ENCODE data around the gene ATP5F1D. TPM values are rescaled to one million over a fixed set of nuclear protein-coding genes. Genes with fewer than 3 reads are reported as not detected.

Gene ATP5F1D
- total and polyA plus RNA-seq, 2 of the 13 experiments (the other 11 are each of a cell fraction or from before 2014, with no cell fraction given), result 39.4 to 78.7 TPM

DNA sequence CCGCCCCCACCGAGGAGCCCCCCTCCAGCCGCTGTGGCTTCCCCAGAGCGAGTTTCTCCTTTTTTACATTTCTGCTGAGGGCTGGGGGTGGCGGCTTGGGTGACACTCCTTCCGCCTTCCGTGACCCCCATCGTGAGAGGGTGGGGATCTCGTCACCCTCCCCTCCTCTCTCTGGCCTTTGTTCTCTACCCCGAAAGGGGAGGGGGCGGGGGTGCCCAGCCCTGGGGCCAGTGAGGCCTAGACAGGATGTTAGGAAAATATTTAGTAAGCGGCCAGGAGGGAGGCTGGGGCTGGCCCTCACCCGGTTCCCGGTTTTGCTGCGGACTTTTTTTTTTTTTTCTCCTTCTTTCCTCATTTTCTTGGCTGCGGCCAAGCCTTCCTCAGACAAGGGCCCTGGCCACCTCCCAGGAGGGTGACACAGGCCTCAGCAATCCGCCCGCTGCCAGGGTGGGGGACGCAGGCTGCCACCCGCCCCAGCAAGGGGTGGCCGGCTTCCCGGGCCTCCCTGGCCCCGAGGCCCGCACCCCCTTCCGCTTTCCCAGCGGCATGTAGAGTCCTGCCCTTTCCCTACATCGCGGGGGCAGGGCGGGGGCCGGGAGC, 10.8 kb downstream of the ATP5F1D start (continued):
- TF ChIP-seq SOX13 (IDR thresholded peaks at IDR 0.05), result peak; percentile 49; the same call in 1 of the 2 replicates
- TF ChIP-seq SOX13 (CRISPR knock-in tag; conservative IDR thresholded peaks at IDR 0.05 in 1 of 2, IDR thresholded peaks at IDR 0.05 in 1 of 2), result peak in 1 of 2 experiments; percentile 91; a peak in 2 of 4 replicates
- TF ChIP-seq ZNF772 (CRISPR knock-in tag; IDR thresholded peaks at IDR 0.05), result no peak
- 0 out of 2 replicates have a peak, but pooled peaks have one; percentile 74 for TF ChIP-seq ZNF446 (CRISPR knock-in tag; IDR thresholded peaks at IDR 0.05)
- no peak for TF ChIP-seq ZNF331 (CRISPR knock-in tag; IDR thresholded peaks at IDR 0.05)
- TF ChIP-seq DNMT3B (CRISPR knock-in tag; conservative IDR thresholded peaks at IDR 0.05), result no peak
- peak; percentile 62; the same call in 1 of the 2 replicates for TF ChIP-seq SMAD3 (CRISPR knock-in tag; IDR thresholded peaks at IDR 0.05)
- no peak for TF ChIP-seq ZBTB8A (CRISPR knock-in tag; IDR thresholded peaks at IDR 0.05; ENCODE audit: borderline replicate concordance, low read depth)
- no peak for TF ChIP-seq ZNF768 (CRISPR knock-in tag; IDR thresholded peaks at IDR 0.05)
- TF ChIP-seq RBM22 (optimal IDR thresholded peaks at IDR 0.05; ENCODE audit: low read length), result peak; percentile 83
- 0 out of 2 replicates have a peak, but pooled peaks have one; percentile 13 for TF ChIP-seq ZNF431 (CRISPR knock-in tag; IDR thresholded peaks at IDR 0.05; ENCODE audit: borderline replicate concordance, low read depth)
- TF ChIP-seq, protein P1, sequence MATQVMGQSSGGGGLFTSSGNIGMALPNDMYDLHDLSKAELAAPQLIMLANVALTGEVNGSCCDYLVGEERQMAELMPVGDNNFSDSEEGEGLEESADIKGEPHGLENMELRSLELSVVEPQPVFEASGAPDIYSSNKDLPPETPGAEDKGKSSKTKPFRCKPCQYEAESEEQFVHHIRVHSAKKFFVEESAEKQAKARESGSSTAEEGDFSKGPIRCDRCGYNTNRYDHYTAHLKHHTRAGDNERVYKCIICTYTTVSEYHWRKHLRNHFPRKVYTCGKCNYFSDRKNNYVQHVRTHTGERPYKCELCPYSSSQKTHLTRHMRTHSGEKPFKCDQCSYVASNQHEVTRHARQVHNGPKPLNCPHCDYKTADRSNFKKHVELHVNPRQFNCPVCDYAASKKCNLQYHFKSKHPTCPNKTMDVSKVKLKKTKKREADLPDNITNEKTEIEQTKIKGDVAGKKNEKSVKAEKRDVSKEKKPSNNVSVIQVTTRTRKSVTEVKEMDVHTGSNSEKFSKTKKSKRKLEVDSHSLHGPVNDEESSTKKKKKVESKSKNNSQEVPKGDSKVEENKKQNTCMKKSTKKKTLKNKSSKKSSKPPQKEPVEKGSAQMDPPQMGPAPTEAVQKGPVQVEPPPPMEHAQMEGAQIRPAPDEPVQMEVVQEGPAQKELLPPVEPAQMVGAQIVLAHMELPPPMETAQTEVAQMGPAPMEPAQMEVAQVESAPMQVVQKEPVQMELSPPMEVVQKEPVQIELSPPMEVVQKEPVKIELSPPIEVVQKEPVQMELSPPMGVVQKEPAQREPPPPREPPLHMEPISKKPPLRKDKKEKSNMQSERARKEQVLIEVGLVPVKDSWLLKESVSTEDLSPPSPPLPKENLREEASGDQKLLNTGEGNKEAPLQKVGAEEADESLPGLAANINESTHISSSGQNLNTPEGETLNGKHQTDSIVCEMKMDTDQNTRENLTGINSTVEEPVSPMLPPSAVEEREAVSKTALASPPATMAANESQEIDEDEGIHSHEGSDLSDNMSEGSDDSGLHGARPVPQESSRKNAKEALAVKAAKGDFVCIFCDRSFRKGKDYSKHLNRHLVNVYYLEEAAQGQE (IDR thresholded peaks at IDR 0.05; ENCODE audit: borderline replicate concordance in 1 of 2, low read depth in 1 of 2, low read length in 2 of 2), result no peak
- TF ChIP-seq, protein P2, sequence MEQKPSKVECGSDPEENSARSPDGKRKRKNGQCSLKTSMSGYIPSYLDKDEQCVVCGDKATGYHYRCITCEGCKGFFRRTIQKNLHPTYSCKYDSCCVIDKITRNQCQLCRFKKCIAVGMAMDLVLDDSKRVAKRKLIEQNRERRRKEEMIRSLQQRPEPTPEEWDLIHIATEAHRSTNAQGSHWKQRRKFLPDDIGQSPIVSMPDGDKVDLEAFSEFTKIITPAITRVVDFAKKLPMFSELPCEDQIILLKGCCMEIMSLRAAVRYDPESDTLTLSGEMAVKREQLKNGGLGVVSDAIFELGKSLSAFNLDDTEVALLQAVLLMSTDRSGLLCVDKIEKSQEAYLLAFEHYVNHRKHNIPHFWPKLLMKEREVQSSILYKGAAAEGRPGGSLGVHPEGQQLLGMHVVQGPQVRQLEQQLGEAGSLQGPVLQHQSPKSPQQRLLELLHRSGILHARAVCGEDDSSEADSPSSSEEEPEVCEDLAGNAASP (CRISPR knock-in tag; IDR thresholded peaks at IDR 0.05; ENCODE audit: borderline replicate concordance), result peak; percentile 57; the same call in 1 of the 2 replicates
- no peak for TF ChIP-seq MTF1 (CRISPR knock-in tag; IDR thresholded peaks at IDR 0.05)
- TF ChIP-seq NONO (IDR thresholded peaks at IDR 0.05), result no peak
- peak; percentile 3; the same call in 1 of the 2 replicates for TF ChIP-seq NONO (CRISPR knock-in tag; conservative IDR thresholded peaks at IDR 0.05)
- TF ChIP-seq SRSF9 (IDR thresholded peaks at IDR 0.05; ENCODE audit: borderline replicate concordance, insufficient read depth, low read depth, low read length, poor library complexity, severe bottlenecking), result no peak
- peak; percentile 88 for TF ChIP-seq ETV5 (CRISPR knock-in tag; IDR thresholded peaks at IDR 0.05; ENCODE audit: borderline replicate concordance)
- peak; percentile 29; the same call in 1 of the 2 replicates for TF ChIP-seq FOXA3 (CRISPR knock-in tag; IDR thresholded peaks at IDR 0.05)
- TF ChIP-seq HMG20A (CRISPR knock-in tag; IDR thresholded peaks at IDR 0.05; ENCODE audit: borderline replicate concordance), result no peak
- 0 out of 2 replicates have a peak, but pooled peaks have one; percentile 19 for TF ChIP-seq ZNF317 (CRISPR knock-in tag; IDR thresholded peaks at IDR 0.05)
- no peak for TF ChIP-seq PPARG (CRISPR knock-in tag; conservative IDR thresholded peaks at IDR 0.05)
- no peak for TF ChIP-seq TBX3 (IDR thresholded peaks at IDR 0.05; ENCODE audit: borderline replicate concordance)
- TF ChIP-seq HOXA7 (CRISPR knock-in tag; IDR thresholded peaks at IDR 0.05), result no peak

All from HepG2 (cell line).